SK-N-SH (cell line): ENCODE measurements around the gene CACNA2D3. TPM values are rescaled to one million over a fixed set of nuclear protein-coding genes. Genes with fewer than 3 reads are reported as not detected.

ENCODE experiments used
- CTCF ChIA-PET: fragments of 300-600, 350-600 bp; formaldehyde crosslinking; extraction: SDS; loops from one replicate; lab custom pipeline; 2021; lab: Yijun Ruan, JAX
- POLR2A ChIA-PET: fragments of 350-600 bp; sonication (Branson Sonifier 250); formaldehyde crosslinking; extraction: SDS; loops from one replicate; lab custom pipeline; 2020; ENCODE audit warnings: antibody characterized with exemption, inconsistent platforms; lab: Yijun Ruan, JAX
- DNase-seq: peaks from one replicate; pipeline ENCODE4 v3.0.0; 2012
- H2AFZ ChIP-seq: fragments of 200-600 bp; sonication (generic); 2 replicates; pipeline ENCODE4 v1.8.1; 2016; ENCODE audit warnings: antibody characterized with exemption, mild to moderate bottlenecking, low read depth
- H3F3A ChIP-seq: fragments of 200-600 bp; sonication (generic); replicated peaks from 2 replicates; pipeline ENCODE3; 2016; ENCODE audit warnings: antibody characterized with exemption, mild to moderate bottlenecking; ENCODE audit not compliant: insufficient read depth
- H3K27ac ChIP-seq, 2 experiments: fragments of 200-500 bp in 1 of 2; fragments of 200-600 bp in 1 of 2; sonication (Bioruptor generic) in 1 of 2; sonication (generic), shearing (Covaris generic) in 1 of 2; 2 replicates each; pipeline versions ENCODE4 v1.5.1 to v1.6.1; 2014 to 2016; ENCODE audit warnings: low read depth in 2 of 2, inconsistent platforms in 1 of 2, low read length in 1 of 2, mild to moderate bottlenecking in 1 of 2, mixed read lengths in 1 of 2
- H3K27me3 ChIP-seq: fragments of 200-600 bp; sonication (generic), shearing (Covaris generic); 2 replicates; pipeline ENCODE4 v1.6.1; 2016; ENCODE audit warnings: mixed run types; ENCODE audit not compliant: insufficient read depth
- H3K36me3 ChIP-seq, 2 experiments: fragments of 200-500 bp in 1 of 2; fragments of 200-600 bp in 1 of 2; sonication (Bioruptor generic) in 1 of 2; sonication (generic) in 1 of 2; replicated peaks in 1 of 2; 2 replicates each; pipeline versions ENCODE3 to v1.5.1; 2014 to 2016; ENCODE audit warnings: low read length in 1 of 2, mild to moderate bottlenecking in 1 of 2; ENCODE audit not compliant: insufficient read depth in 2 of 2, control insufficient read depth in 1 of 2
- H3K4me1 ChIP-seq, 2 experiments: fragments of 200-500 bp in 1 of 2; fragments of 200-600 bp in 1 of 2; sonication (Bioruptor generic) in 1 of 2; sonication (generic), shearing (Covaris generic) in 1 of 2; 2 replicates each; pipeline versions ENCODE4 v1.5.1 to v1.6.1; 2014 to 2016; ENCODE audit warnings: low read depth in 1 of 2, low read length in 1 of 2, mixed run types in 1 of 2; ENCODE audit not compliant: insufficient read depth in 2 of 2, control insufficient read depth in 1 of 2
- H3K4me2 ChIP-seq: fragments of 200-600 bp; sonication (generic), shearing (Covaris generic); 2 replicates; pipeline ENCODE4 v1.6.1; 2017; ENCODE audit warnings: mixed run types
- H3K4me3 ChIP-seq, 2 experiments: fragments of 200-500 bp in 1 of 2; fragments of 200-600 bp in 1 of 2; sonication (Bioruptor generic) in 1 of 2; sonication (generic), shearing (Covaris generic) in 1 of 2; 2 replicates each; pipeline versions ENCODE4 v1.5.1 to v1.8.1; 2014 to 2016; ENCODE audit warnings: low read depth in 2 of 2, inconsistent platforms in 1 of 2, low read length in 1 of 2, mild to moderate bottlenecking in 1 of 2, mixed read lengths in 1 of 2, moderate library complexity in 1 of 2
- H3K79me2 ChIP-seq: fragments of 200-600 bp; sonication (generic); 2 replicates; pipeline ENCODE4 v1.8.1; 2017; ENCODE audit warnings: mild to moderate bottlenecking; ENCODE audit not compliant: insufficient read depth
- H3K9ac ChIP-seq: fragments of 200-600 bp; sonication (generic); 2 replicates; pipeline ENCODE4 v1.6.1; 2017; ENCODE audit warnings: mixed run types
- H3K9me2 ChIP-seq: fragments of 200-600 bp; sonication (generic); 2 replicates; pipeline ENCODE4 v1.6.1; 2017; ENCODE audit warnings: mixed run types
- H3K9me3 ChIP-seq: fragments of 200-600 bp; sonication (generic); 2 replicates; pipeline ENCODE4 v1.6.1; 2017; ENCODE audit warnings: mixed run types, mild to moderate bottlenecking, moderate library complexity
- H4K20me1 ChIP-seq: fragments of 200-600 bp; sonication (generic); 2 replicates; pipeline ENCODE4 v1.6.1; 2017; ENCODE audit warnings: mild to moderate bottlenecking, mixed run types; ENCODE audit not compliant: insufficient read depth
- CHD2 ChIP-seq: fragments of 150-350 bp; IDR thresholded peaks from 2 replicates; pipeline ENCODE4 v1.6.1; 2018; ENCODE audit warnings: low read length; ENCODE audit not compliant: partially characterized antibody
- CTCF ChIP-seq: fragments of 200-600 bp; sonication (generic); IDR thresholded peaks from 2 replicates; pipeline ENCODE4 v1.6.1; 2017; ENCODE audit warnings: antibody characterized with exemption, mild to moderate bottlenecking, moderate library complexity
- FOSL2 ChIP-seq: IDR thresholded peaks from 2 replicates; pipeline ENCODE4 v1.4.0; 2012; ENCODE audit warnings: low read depth, mild to moderate bottlenecking, moderate library complexity, borderline replicate concordance
- FOXM1 ChIP-seq: IDR thresholded peaks from 2 replicates; pipeline ENCODE4 v1.4.0; 2012; ENCODE audit warnings: low read depth, mild to moderate bottlenecking
- JUND ChIP-seq: IDR thresholded peaks from 2 replicates; pipeline ENCODE4 v1.4.0; 2012
- MEF2A ChIP-seq: IDR thresholded peaks from 2 replicates; pipeline ENCODE4 v1.4.0; 2012; ENCODE audit warnings: low read depth, borderline replicate concordance
- NFIC ChIP-seq: IDR thresholded peaks from 2 replicates; pipeline ENCODE4 v1.4.0; 2012; ENCODE audit warnings: borderline replicate concordance
- RAD21 ChIP-seq: IDR thresholded peaks from 2 replicates; pipeline ENCODE4 v1.6.1; 2012; ENCODE audit warnings: mild to moderate bottlenecking, low read length
- RCOR1 ChIP-seq: fragments of 150-350 bp; IDR thresholded peaks from 2 replicates; pipeline ENCODE4 v1.6.1; 2017; ENCODE audit warnings: antibody characterized with exemption, low read length
- RXRA ChIP-seq: IDR thresholded peaks from 2 replicates; pipeline ENCODE4 v1.4.0; 2012; ENCODE audit warnings: low read depth, mild to moderate bottlenecking, borderline replicate concordance
- SIN3A ChIP-seq: IDR thresholded peaks from 2 replicates; pipeline ENCODE4 v1.6.1; 2012; ENCODE audit warnings: low read depth, mild to moderate bottlenecking, low read length, moderate library complexity, borderline replicate concordance
- TAF1 ChIP-seq: IDR thresholded peaks from 2 replicates; pipeline ENCODE4 v1.6.1; 2012; ENCODE audit warnings: low read depth, mild to moderate bottlenecking, low read length, moderate library complexity, borderline replicate concordance
- USF2 ChIP-seq: fragments of 150-350 bp; IDR thresholded peaks from 2 replicates; pipeline ENCODE4 v1.6.1; 2017; ENCODE audit warnings: antibody characterized with exemption, low read length, low read depth, borderline replicate concordance
- YY1 ChIP-seq: IDR thresholded peaks from 2 replicates; pipeline ENCODE4 v1.4.0; 2012; ENCODE audit warnings: low read depth, mild to moderate bottlenecking
- whole genome bisulfite sequencing: methylation state at CpG from one replicate; pipeline ENCODE4 v1.1.6; 2017; ENCODE audit warnings: low lambda C conversion rate; 5-methylcytosine and 5-hydroxymethylcytosine counted together
- polyA plus RNA-seq, 3 experiments: library from polyadenylated mRNA; depleted of rRNA; stranded (reverse); fragments of >200 nt; gene quantifications; 2 replicates each; pipeline ENCODE4 v1.2.3, GENCODE V29; 2012
- TF ChIP-seq, protein P1 (sequence below): IDR thresholded peaks from 2 replicates; pipeline ENCODE4 v1.6.1; 2012; ENCODE audit warnings: mild to moderate bottlenecking, low read depth, low read length, moderate library complexity
- TF ChIP-seq, protein P2 (sequence below): fragments of 150-350 bp; IDR thresholded peaks from 2 replicates; pipeline ENCODE4 v1.6.1; 2016; ENCODE audit warnings: mild to moderate bottlenecking, low read depth, low read length

CACNA2D3 gene
- polyA plus RNA-seq, 1 of the 3 experiments (the other 2 are of a cell fraction): 0.15 TPM

DNA sequence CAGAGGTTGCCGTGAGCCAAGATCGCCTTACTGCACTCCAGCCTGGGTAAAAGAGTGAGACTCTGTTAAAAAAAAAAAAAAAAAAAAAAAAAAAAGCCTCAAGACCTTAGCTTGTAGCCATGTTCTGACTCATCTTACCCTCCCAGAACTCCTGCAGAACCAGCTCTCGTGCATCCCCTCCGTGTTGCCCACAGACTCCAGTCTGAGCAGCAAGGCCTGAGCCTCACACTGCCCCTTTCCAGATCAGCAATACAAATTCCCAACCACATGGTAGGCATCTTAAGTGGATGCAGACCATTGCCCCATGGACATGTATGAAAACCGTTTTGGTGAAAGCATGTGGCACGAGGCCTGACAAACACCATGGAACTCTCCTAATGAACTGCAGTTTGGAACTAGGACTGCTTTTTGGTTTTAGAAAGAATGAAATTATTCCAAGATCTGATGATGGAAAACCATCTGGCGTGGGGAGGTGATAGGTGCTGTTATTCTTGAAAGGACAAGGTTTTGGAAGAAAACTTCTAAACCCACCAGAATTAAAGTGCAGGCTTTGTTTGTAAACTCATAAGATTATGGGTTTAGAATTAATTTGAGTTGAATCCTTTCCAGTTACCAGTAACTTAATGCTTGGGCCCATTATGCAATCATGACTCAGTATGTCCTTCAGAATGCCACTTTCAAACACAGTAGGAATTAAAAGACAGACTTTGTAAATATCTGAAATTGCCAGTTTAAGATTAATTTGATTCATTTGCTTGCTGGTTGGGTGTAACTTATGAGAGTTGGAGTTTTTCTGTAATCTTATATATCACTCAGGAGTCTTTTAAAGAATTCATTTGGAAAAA is 969.3 kb downstream of the CACNA2D3 start:
- Histone ChIP-seq H3K9me3 (no peaks in the 10 kb centered on the region), H3K9me2 (no peaks in the 10 kb centered on the region), H2AFZ (no peak overlapping the region), H3K36me3 (no peaks in the 10 kb centered on the region)
- POLR2A ChIA-PET: no interaction called here
- TF ChIP-seq JUND (0 out of 2 replicates have a peak, but pooled peaks have one; percentile 6), USF2 (no peak)
- TF ChIP-seq, all 33 proteins: peak for 1
- H3K79me2 ChIP-seq: no peaks in the 10 kb centered on the region
- DNase-seq: no peak
- no peak overlapping the region for H3K4me2 ChIP-seq
- H4K20me1 ChIP-seq: no peaks in the 10 kb centered on the region
- CTCF ChIA-PET: interaction anchor here (1.3 kb wide), 1 partner anchor 79 kb away, joined by 3 read pairs; no protein-coding TSS in a partner anchor
- H3K27ac ChIP-seq: no peak overlapping the region
- no peak overlapping the region for H3K4me3 ChIP-seq
- H3K4me1 ChIP-seq: no peaks in the 10 kb centered on the region; a peak in 1 of 4 replicates
- H3K9ac ChIP-seq: no peak overlapping the region
- no peaks in the 10 kb centered on the region for H3K27me3 ChIP-seq
- no peaks in the 10 kb centered on the region for H3F3A ChIP-seq
- 83% methylated on average over 7 of the region's 7 CpGs for WGBS

GRCh38 chr3:55094676-55095075 is 972.3 kb downstream of the CACNA2D3 start:
- Histone ChIP-seq H3K9me3 (no peaks in the 10 kb centered on the region), H3K79me2 (no peaks in the 10 kb centered on the region), H3K4me3 (no peak overlapping the region), H3K36me3 (no peaks in the 10 kb centered on the region), H3K9ac (no peak overlapping the region), H3K4me2 (no peak overlapping the region), H4K20me1 (no peaks in the 10 kb centered on the region), H3K4me1 (no peaks in the 10 kb centered on the region), H3F3A (no peaks in the 10 kb centered on the region), H3K27me3 (no peaks in the 10 kb centered on the region), H3K27ac (no peak overlapping the region), H2AFZ (no peak overlapping the region), H3K9me2 (no peaks in the 10 kb centered on the region)
- DNase-seq: no peak
- TF ChIP-seq, protein P1, sequence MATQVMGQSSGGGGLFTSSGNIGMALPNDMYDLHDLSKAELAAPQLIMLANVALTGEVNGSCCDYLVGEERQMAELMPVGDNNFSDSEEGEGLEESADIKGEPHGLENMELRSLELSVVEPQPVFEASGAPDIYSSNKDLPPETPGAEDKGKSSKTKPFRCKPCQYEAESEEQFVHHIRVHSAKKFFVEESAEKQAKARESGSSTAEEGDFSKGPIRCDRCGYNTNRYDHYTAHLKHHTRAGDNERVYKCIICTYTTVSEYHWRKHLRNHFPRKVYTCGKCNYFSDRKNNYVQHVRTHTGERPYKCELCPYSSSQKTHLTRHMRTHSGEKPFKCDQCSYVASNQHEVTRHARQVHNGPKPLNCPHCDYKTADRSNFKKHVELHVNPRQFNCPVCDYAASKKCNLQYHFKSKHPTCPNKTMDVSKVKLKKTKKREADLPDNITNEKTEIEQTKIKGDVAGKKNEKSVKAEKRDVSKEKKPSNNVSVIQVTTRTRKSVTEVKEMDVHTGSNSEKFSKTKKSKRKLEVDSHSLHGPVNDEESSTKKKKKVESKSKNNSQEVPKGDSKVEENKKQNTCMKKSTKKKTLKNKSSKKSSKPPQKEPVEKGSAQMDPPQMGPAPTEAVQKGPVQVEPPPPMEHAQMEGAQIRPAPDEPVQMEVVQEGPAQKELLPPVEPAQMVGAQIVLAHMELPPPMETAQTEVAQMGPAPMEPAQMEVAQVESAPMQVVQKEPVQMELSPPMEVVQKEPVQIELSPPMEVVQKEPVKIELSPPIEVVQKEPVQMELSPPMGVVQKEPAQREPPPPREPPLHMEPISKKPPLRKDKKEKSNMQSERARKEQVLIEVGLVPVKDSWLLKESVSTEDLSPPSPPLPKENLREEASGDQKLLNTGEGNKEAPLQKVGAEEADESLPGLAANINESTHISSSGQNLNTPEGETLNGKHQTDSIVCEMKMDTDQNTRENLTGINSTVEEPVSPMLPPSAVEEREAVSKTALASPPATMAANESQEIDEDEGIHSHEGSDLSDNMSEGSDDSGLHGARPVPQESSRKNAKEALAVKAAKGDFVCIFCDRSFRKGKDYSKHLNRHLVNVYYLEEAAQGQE: no peak
- no peak for TF ChIP-seq CHD2
- TF ChIP-seq SIN3A: no peak
- no peak for TF ChIP-seq RAD21
- no peak for TF ChIP-seq CTCF
- no peak for TF ChIP-seq TAF1
- no peak for TF ChIP-seq MEF2A
- TF ChIP-seq RXRA: no peak
- TF ChIP-seq, protein P2, sequence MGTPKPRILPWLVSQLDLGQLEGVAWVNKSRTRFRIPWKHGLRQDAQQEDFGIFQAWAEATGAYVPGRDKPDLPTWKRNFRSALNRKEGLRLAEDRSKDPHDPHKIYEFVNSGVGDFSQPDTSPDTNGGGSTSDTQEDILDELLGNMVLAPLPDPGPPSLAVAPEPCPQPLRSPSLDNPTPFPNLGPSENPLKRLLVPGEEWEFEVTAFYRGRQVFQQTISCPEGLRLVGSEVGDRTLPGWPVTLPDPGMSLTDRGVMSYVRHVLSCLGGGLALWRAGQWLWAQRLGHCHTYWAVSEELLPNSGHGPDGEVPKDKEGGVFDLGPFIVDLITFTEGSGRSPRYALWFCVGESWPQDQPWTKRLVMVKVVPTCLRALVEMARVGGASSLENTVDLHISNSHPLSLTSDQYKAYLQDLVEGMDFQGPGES: no peak
- no peak for TF ChIP-seq YY1
- TF ChIP-seq FOXM1: no peak
- no peak for TF ChIP-seq NFIC
- TF ChIP-seq USF2: no peak
- no peak for TF ChIP-seq FOSL2
- TF ChIP-seq RCOR1: no peak
- ChIA-PET POLR2A (no interaction called here), CTCF (no interaction called here)
